HG02571 (cell line): Measurements from ENCODE around the gene TGM1.

Experiments used
- ATAC-seq: cut with Tn5 transposase; IDR thresholded peaks from one replicate; pipeline ENCODE4 v1.9.1; 2021; ENCODE audit warnings: mild to moderate bottlenecking, moderate library complexity; ENCODE audit not compliant: unreplicated experiment

Gene TGM1

DNA sequence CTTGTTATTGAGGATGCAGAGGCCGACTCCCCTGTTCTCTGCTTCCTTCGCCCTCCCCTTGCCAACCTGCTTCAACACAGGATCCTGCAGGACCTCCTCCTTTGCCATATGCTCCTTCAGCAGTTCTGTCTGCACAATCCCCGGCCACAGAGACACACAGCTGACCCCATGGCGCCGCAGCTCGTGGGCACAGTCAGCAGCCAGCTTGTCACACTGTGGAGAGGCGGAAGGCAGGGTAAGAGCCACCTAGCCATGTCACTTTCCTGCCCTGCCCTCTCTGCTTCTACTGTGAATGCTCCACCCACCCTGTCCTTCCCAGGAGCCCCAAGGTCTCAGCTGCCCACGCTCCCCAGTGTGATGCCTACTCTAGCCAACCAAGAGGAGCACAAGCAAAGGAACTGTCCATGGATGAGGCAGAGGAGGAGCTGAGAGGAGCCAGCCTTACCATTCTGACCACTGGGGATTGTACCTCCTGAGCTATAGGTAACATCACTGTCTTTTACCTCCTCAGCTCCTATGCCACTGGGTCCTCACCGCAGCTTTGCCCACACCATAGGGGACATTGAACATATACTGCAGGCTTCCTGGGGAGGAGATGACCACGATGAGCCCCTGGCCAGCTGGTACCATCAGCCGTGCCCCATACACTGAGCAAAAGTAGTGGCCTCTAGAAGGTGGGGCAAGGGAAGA lies 29.3 kb upstream of the TGM1 start:
- ATAC-seq = no peak

- ATAC-seq = no peak
Observed at GRCh38 chr14:24291446-24292117, 28.6 kb upstream of the TGM1 start.

- no peak for ATAC-seq
Observed at GRCh38 chr14:24290746-24291145, 27.8 kb upstream of the TGM1 start.

- ATAC-seq = peak; percentile 70
Observed at GRCh38 chr14:24289649-24290280, 26.8 kb upstream of the TGM1 start.

DNA sequence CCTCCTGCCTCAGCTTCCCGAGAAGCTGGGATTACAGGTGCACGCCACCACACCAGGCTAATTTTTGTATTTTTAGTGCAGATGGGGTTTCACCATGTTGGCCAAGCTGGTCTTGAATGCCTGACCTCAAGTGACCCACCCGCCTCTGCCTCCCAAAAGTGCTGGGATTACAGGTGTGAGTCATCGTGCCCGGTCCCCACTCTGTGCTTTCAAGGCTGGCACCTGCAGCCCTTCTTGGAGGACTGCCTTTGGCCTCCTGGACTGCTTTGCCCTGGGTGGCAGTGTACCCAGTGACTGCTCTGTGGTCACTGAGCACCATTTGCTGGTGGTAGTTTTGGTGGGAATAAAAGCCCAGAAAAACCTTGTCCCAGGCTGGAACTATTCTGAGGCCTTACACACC lies 24.0 kb upstream of the TGM1 start:
- no peak for ATAC-seq

DNA sequence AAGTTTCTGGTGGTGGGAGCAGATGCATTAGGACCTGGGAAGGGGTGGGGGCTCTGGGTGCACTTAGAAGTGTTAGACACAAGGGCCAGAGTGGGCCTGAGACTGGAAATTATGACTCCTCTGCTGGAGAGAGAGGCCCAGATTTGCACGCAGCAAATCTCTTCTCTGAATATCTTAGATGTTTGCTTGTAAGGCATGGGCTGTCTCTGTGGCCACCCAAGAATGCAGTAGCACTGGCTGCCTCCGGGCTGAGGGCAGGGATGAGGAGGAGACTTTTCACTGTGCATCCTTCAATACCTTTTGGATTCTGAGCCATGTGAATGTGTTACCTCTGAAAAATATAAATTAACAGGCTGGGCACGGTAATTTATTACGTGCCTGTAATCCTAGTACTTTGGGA lies 22.4 kb upstream of the TGM1 start:
- no peak for ATAC-seq

DNA sequence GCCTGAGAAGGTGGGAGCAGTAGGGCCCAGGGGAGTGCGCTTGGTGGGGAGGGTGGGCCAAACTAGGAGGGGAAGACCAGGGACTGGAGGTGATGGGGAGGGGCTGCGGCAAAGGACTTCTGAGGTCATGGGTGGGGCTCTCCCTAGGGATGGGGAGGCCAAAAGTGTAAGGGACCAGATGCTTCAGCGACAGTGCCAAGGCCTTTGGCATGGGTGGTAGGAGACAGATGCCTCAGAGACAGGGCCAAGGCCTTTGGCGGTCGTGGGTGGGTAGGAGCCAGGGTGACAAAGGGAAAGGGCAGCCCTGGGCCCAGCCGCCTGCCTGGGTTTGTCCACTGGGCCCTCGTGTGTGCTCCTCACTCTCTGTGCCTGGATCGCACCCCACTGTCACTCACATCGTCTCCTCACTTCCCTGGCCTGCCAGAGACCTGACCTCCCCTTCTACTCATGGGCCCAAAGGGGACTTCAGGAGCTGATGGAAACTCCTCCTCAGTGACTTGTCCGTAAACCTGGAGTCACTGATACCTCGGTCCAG lies 21.6 kb upstream of the TGM1 start:
- no peak for ATAC-seq

- no peak for ATAC-seq
Observed at GRCh38 chr14:24283796-24284460, 21.0 kb upstream of the TGM1 start.

DNA sequence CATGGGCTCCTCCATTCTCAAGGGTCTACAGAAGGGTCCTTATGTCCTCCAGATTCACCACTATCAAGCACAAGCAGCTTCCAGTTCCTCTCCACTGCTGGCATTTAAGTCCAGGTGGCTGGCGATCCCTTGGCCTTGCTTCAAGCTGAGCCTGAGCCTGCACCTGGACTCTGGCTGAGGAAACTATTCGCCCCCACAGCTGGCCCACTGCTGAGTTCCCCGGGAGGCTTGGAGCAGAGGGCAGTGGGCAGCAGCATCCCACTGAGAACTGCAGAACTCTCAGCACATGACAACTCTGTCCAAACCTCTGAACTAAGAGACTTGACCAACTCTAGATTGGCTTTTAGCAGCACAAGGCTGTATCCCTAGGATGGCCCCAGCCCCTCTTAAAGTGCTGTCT lies 19.8 kb upstream of the TGM1 start:
- ATAC-seq = no peak

GRCh38 chr14:24281636-24282035 lies 18.7 kb upstream of the TGM1 start:
- no peak for ATAC-seq

DNA sequence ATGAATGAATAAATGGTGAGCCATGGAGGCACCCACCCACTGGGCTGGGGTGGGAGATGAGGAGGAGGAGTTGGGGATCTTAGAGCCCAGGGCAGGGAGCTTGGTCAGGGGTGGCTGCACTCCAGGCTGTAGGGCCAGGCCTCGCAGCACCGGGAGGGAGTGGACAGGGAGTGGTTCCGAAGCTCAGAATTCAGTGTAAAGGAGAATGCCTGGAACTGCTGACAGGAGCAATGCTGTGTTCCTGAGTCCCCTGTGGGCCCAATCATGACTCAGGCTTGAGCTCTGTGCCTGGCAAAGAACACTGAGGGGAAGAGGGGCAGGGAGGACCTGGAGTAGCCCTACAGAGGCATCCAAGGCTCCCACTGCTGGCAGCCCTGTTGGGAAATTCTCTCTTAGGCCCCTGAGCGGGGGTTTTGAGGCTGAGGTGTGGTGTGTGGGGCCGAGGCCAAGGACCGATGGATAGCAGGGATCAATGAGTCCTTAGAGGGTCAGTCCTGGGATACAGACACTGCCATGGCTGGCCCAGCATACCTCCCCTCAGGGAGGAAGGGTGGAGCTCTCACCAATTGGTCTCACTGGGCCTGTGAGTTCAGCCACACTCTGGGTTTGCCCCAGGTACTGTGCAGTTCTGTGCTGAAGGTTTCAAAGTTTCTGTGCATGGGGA lies 18.0 kb upstream of the TGM1 start:
- ATAC-seq = no peak

GRCh38 chr14:24279301-24280186 lies 16.6 kb upstream of the TGM1 start:
- ATAC-seq = peak; percentile 68

- no peak for ATAC-seq
Observed at GRCh38 chr14:24278424-24278823, 15.4 kb upstream of the TGM1 start.

DNA sequence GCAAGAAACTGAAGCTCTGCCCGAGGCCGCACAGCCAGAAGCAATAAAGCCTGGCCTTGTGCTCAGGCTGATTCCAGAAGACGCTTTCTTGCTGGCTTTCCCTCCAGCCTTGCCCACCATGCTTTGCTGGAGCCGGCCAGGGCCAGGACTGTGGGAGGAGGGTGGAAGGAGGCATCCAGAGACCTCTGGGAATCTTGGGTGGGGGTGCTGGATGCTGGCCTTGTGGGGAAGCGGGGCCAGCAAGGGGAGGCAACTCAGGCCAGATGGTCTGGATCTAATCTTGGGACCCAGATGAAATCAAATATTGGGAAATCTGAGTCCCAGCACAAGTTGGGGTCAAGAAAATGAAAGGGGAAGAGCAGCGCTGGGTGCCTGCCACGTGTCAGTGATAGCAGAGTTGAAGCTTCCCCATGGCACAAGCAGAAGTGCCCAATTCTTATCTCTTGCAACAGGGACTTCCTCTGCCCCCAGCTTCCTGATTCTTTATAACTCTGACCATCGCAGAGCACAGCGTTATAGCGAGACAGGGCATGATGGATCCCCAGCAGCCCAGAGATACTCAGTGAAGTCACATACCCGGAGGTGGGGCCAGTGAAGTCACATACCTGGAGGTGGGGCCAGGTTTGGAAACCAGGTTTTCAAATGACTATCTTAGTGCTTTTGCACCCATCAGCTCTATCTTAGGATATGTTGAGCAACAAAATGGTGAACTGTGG lies 14.8 kb upstream of the TGM1 start:
- ATAC-seq = no peak

DNA sequence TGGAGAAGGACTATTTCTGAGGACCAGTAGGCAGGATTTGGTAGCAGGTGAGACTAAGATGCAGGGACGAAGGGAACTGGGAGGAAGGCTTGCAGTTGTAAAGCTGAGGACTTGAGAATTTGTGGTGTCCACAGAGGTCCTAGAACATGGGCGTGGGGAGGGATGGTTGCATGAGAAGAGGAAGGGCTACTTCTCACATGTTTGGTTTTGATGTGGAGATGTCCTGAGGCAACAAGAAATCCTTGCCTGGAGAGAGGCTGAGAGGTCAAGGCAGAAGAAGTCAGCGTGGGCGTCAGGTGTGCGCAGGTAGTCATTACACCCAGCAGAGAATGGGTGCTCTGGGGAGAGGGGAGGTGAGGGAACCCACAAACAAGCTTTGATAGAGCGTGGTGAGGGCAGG lies 14.1 kb upstream of the TGM1 start:
- ATAC-seq = no peak

DNA sequence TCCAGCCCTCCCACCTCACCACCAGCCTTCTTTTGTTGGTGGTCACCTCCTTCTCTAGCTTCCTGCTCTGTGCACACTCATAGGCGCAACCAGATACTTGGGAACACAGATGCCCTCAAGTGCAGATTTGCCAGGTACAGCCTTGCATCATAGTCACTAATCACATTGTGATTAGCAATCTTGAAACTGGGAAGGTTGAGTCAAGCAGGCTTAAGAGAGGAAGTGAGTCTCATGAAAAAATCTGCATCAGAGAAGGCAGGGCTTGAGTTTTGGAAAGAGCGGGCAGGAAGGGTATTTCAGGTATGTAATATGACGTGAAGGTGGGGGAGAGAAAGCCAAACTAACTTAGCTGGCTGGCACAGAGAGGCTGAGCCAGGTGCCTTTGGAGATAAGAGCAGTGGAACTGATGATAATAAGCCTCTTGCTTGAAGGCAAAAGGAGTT lies 11.1 kb upstream of the TGM1 start:
- peak; percentile 37 for ATAC-seq

DNA sequence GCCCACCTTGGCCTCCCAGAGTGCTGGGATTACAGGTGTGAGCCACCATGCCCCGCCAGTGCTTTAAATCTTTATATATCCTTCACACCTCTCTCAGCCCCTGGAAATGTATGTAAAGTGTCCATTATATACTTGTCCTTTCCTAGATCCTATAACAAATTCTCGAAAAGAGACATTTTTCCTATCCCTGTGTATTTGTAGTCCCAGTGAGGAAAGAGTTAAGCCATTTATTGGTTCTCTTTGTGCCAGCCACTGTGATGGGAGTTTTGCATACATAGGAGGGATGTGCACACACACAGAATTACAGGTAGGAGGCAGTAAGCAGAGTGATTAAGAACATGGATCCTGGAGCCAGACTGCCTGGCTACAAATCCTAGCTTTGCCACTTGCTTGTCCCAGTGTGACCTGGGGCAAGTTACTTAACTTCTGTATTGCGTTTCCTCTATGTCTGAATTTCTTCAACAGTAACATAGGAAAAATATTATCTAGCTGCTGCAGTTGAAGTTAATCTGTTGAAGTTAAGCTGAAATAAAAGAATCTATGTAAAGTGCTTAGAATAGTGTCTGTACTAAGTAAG lies 10.5 kb upstream of the TGM1 start:
- no peak for ATAC-seq

- ATAC-seq = no peak
Observed at GRCh38 chr14:24272467-24272866, 9.5 kb upstream of the TGM1 start.

DNA sequence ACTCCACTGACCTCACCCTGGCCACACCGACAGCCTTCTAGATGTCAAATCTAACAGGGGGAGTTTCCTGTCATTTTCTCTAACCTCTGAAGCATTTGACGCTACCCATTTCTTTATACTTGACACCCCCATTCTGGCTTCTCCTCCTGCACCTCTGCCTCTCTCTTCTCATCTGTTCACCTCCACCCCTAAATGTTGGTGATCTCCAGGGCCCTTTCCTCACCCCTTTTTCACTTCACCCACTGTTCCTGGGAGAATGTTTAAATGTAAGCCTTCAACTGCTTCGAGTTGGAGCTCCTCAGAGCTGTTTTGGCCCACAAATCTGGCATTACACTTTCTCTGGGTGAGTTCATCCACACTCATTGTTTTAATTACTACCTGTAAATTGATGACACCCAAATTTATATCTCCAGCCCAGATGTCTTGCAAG lies 8.9 kb upstream of the TGM1 start:
- ATAC-seq = no peak
